Measurements from ENCODE around the gene BUD31.

The BUD31 gene

DNA sequence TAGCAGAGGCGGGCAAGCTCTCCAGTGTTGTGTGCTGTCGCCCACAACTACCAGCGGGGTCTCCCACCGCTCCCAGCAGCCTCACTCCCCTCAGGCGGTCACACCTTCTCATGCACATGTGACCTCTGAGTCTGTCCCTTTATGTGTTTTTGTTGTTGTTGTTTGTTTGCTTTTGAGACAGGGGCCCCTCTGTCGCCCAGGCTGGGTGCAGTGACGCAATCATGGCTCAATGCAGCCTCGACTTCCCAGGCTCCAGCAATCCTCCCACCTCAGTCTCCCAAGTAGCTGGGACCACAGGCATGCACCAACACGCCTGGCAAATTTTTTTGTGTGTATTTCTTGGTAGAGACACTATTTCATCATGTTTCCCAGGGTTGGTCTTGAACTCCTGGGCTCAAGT lies 31.4 kb downstream of the BUD31 start:
- TF ChIP-seq, protein P1, sequence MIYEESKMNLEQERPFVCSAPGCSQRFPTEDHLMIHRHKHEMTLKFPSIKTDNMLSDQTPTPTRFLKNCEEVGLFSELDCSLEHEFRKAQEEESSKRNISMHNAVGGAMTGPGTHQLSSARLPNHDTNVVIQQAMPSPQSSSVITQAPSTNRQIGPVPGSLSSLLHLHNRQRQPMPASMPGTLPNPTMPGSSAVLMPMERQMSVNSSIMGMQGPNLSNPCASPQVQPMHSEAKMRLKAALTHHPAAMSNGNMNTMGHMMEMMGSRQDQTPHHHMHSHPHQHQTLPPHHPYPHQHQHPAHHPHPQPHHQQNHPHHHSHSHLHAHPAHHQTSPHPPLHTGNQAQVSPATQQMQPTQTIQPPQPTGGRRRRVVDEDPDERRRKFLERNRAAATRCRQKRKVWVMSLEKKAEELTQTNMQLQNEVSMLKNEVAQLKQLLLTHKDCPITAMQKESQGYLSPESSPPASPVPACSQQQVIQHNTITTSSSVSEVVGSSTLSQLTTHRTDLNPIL (CRISPR knock-in tag; IDR thresholded peaks at IDR 0.05; ENCODE audit: low read depth) = no peak
- TF ChIP-seq ZNF565 (CRISPR knock-in tag; conservative IDR thresholded peaks at IDR 0.05; ENCODE audit: low read depth) (no peak), RARB (CRISPR knock-in tag; IDR thresholded peaks at IDR 0.05) (no peak)
- no peak for ATAC-seq

DNA sequence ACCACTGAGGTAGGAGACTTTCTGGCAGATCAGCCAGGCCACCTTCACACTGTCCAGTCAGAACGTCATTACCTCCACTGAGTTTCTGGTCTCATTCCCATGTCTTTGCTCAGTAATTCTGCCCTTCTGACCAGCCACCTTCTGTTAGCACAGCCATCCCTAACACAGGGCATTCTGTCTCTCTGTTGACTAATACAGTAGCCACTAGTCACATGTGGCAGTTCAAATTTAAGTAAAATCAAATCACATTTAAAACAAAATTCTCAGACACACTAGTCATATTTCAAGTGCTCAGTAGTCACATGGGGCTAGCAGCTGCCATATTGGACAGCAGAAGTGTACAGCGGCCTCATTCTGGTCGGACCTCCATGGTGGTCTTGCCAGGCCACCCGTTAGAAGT lies 37.3 kb downstream of the BUD31 start:
- no peak for TF ChIP-seq PATZ1 (CRISPR knock-in tag; IDR thresholded peaks at IDR 0.05; ENCODE audit: borderline replicate concordance)
- no peak for ATAC-seq

DNA sequence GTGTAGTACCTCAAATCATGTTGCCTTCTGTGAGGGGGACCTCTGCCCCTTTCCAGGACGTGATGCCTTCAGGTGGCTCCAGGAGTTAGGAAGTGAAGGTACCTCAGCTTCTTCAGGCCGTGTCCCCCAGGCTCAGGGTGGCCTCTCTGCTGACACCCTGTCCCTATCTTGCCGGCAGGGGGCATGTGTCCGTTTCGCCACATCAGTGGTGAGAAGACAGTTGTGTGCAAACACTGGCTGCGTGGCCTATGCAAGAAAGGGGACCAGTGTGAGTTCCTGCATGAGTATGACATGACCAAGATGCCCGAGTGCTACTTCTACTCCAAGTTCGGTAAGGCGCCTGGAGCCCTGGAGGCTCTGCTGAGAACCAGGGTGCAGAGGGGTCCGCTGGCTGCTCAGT lies 39.2 kb downstream of the BUD31 start:
- ATAC-seq = no peak
- TF ChIP-seq ARNTL (CRISPR knock-in tag; IDR thresholded peaks at IDR 0.05; ENCODE audit: borderline replicate concordance, low read depth) = no peak
- TF ChIP-seq, protein P1 (CRISPR knock-in tag; IDR thresholded peaks at IDR 0.05; ENCODE audit: low read depth) = no peak
- TF ChIP-seq OSR1 (CRISPR knock-in tag; IDR thresholded peaks at IDR 0.05) = no peak

GRCh38 chr7:99448855-99449254 lies 40.1 kb downstream of the BUD31 start:
- ATAC-seq = no peak
- TF ChIP-seq PATZ1 (CRISPR knock-in tag; IDR thresholded peaks at IDR 0.05; ENCODE audit: borderline replicate concordance) = no peak
- TF ChIP-seq BACH2 (CRISPR knock-in tag; IDR thresholded peaks at IDR 0.05; ENCODE audit: borderline replicate concordance) = no peak
- TF ChIP-seq TSHZ2 (CRISPR knock-in tag; IDR thresholded peaks at IDR 0.05) = no peak
- TF ChIP-seq SNAI2 (CRISPR knock-in tag; IDR thresholded peaks at IDR 0.05) = no peak

DNA sequence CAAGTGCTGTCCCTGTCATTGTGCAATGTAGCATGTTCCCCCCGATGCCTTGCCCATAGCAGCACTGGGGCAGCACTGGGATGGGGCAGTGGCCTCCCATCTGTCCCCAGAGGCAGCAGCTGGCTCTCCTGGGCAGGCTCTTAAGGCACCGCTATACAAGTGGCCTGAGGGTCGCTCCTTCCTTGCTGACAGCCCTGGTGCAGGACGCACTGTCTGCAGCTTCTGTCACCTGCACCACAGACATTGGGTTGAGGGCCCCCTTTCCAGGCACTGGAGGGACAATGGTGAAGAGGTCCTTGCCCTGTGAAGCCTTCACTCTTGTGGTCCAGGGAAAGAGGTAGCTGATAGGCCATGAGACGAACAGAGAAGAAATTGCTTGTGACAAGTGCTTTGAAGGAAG lies 40.6 kb downstream of the BUD31 start:
- no peak for ATAC-seq
- TF ChIP-seq ZC3H10 (CRISPR knock-in tag; IDR thresholded peaks at IDR 0.05) = no peak
- no peak for TF ChIP-seq ESRRG (CRISPR knock-in tag; IDR thresholded peaks at IDR 0.05)
- TF ChIP-seq, protein P2, sequence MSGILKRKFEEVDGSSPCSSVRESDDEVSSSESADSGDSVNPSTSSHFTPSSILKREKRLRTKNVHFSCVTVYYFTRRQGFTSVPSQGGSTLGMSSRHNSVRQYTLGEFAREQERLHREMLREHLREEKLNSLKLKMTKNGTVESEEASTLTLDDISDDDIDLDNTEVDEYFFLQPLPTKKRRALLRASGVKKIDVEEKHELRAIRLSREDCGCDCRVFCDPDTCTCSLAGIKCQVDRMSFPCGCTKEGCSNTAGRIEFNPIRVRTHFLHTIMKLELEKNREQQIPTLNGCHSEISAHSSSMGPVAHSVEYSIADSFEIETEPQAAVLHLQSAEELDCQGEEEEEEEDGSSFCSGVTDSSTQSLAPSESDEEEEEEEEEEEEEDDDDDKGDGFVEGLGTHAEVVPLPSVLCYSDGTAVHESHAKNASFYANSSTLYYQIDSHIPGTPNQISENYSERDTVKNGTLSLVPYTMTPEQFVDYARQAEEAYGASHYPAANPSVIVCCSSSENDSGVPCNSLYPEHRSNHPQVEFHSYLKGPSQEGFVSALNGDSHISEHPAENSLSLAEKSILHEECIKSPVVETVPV (CRISPR knock-in tag; IDR thresholded peaks at IDR 0.05) = no peak
- TF ChIP-seq TSHZ2 (CRISPR knock-in tag; IDR thresholded peaks at IDR 0.05) = no peak
- TF ChIP-seq, protein P1 (CRISPR knock-in tag; IDR thresholded peaks at IDR 0.05; ENCODE audit: low read depth) = no peak
- no peak for TF ChIP-seq TCF4 (CRISPR knock-in tag; IDR thresholded peaks at IDR 0.05; ENCODE audit: borderline replicate concordance)
- TF ChIP-seq ZNF565 (CRISPR knock-in tag; conservative IDR thresholded peaks at IDR 0.05; ENCODE audit: low read depth) = no peak
- no peak for TF ChIP-seq ZNF8 (CRISPR knock-in tag; IDR thresholded peaks at IDR 0.05)
- no peak for TF ChIP-seq OSR1 (CRISPR knock-in tag; IDR thresholded peaks at IDR 0.05)
- no peak for TF ChIP-seq CSDC2 (CRISPR knock-in tag; IDR thresholded peaks at IDR 0.05)
- TF ChIP-seq ZNF70 (CRISPR knock-in tag; IDR thresholded peaks at IDR 0.05) = no peak
- TF ChIP-seq PPARA (CRISPR knock-in tag; IDR thresholded peaks at IDR 0.05; ENCODE audit: borderline replicate concordance) = no peak
- no peak for TF ChIP-seq GLIS3 (CRISPR knock-in tag; IDR thresholded peaks at IDR 0.05)
- TF ChIP-seq BACH2 (CRISPR knock-in tag; IDR thresholded peaks at IDR 0.05; ENCODE audit: borderline replicate concordance) = no peak
- no peak for TF ChIP-seq ZFP3 (CRISPR knock-in tag; IDR thresholded peaks at IDR 0.05)

Measured in SK-N-SH treated with all-trans-retinoic acid at 6 μM for 48 hours (cell line).